ENCODE results near the gene RAB37. TPM values are rescaled to one million over a fixed set of nuclear protein-coding genes. Genes with fewer than 3 reads are reported as not detected.

RAB37 gene
- total RNA-seq, 1 experiment from 2014 or later = 2.5 TPM

- H3K4me1 Mint-ChIP-seq = no peaks in the 10 kb centered on the region
- Histone ChIP-seq H3K4ac (ENCODE audit: low read depth, low read length) (no peak overlapping the region), H2BK5ac (ENCODE audit: insufficient read length, low read length) (no peak overlapping the region), H2BK120ac (ENCODE audit: low read depth, low read length, poor library complexity, severe bottlenecking) (no peak overlapping the region), H3K27ac (ENCODE audit: insufficient read length, low read depth, low read length) (no peak overlapping the region), H4K5ac (ENCODE audit: insufficient read length, low read depth, low read length) (no peak overlapping the region), H3K79me1 (ENCODE audit: insufficient read depth, low read depth, low read length, poor library complexity, severe bottlenecking) (no peaks in the 10 kb centered on the region), H2AFZ (ENCODE audit: low read length) (no peak overlapping the region), H2AK5ac (ENCODE audit: insufficient read length, low read length) (no peak overlapping the region), H3K27me3 (ENCODE audit: insufficient read depth, low read length) (peaks cover 2% of the 10 kb centered on the region; the same call in 1 of the 2 replicates), H2BK20ac (ENCODE audit: low read depth, low read length, poor library complexity, severe bottlenecking) (no peak overlapping the region), H3K14ac (ENCODE audit: insufficient read depth, low read length) (no peak overlapping the region), H3K4me1 (ENCODE audit: insufficient read depth, low read length) (no peaks in the 10 kb centered on the region), H4K91ac (ENCODE audit: insufficient read length, low read depth, low read length) (no peak overlapping the region), H3K18ac (ENCODE audit: insufficient read length, low read depth, low read length) (no peak overlapping the region), H3K9me3 (ENCODE audit: control insufficient read depth, low read depth, low read length) (no peaks in the 10 kb centered on the region), H3K4me2 (ENCODE audit: insufficient read depth, insufficient read length, low read length) (no peak overlapping the region), H2BK12ac (ENCODE audit: insufficient read length, low read depth, low read length) (no peak overlapping the region), H3K23ac (ENCODE audit: insufficient read length, low read depth, low read length) (no peak overlapping the region), H3K79me2 (ENCODE audit: insufficient read depth, low read length) (no peaks in the 10 kb centered on the region), H4K8ac (replicated peaks; ENCODE audit: insufficient read length, low read depth, low read length) (no peak overlapping the region), H3K9ac (ENCODE audit: extremely low read depth, insufficient read length, low read length) (no peak overlapping the region), H3T11ph (ENCODE audit: low read length) (no peak overlapping the region), H4K20me1 (ENCODE audit: control insufficient read depth, insufficient read depth, insufficient read length) (no peaks in the 10 kb centered on the region), H3K23me2 (ENCODE audit: insufficient read length, low read depth, low read length, poor library complexity, severe bottlenecking) (no peaks in the 10 kb centered on the region), H3K56ac (ENCODE audit: insufficient read length, low read depth, low read length) (no peak overlapping the region), H2BK15ac (ENCODE audit: low read depth, low read length) (no peak overlapping the region)
- H3K36me3 Mint-ChIP-seq (ENCODE audit: insufficient read depth in 1 of 3, low read depth in 3 of 3) = no peaks in the 10 kb centered on the region
- H3K27ac Mint-ChIP-seq = no peak overlapping the region
- DNase-seq = no peak
- no peak overlapping the region for H3K4me3 Mint-ChIP-seq
- whole genome bisulfite sequencing (ENCODE audit: extremely low coverage, insufficient read length, low lambda C conversion rate) = no CpG with 5 or more reads among the region's 8 CpGs
- TF ChIP-seq CTCF (conservative IDR thresholded peaks at IDR 0.05) = no peak
- peaks cover 42% of the 10 kb centered on the region for H3K27me3 Mint-ChIP-seq (ENCODE audit: low read depth)
- H3K9me3 Mint-ChIP-seq = no peaks in the 10 kb centered on the region
Observed at GRCh38 chr17:74704544-74704943, 32.5 kb upstream of the RAB37 start.

Data from H9 (cell line).